Thyroid gland (tissue), 4 donors: ENCODE data around the gene CLTA.

Experiments used
- CTCF ChIP-seq, 6 experiments: fragments of 200-600 bp in 3 of 6; fragments of 450-650 bp in 3 of 6; sonication (generic) in 3 of 6; IDR thresholded peaks; one replicate each; pipeline ENCODE4 v1.5.1; 2016 to 2019; ENCODE audit warnings: antibody characterized with exemption in 6 of 6, mild to moderate bottlenecking in 2 of 6, inconsistent platforms in 1 of 6, moderate library complexity in 1 of 6
- POLR2A ChIP-seq, 2 donors: fragments of 450-650 bp; IDR thresholded peaks; one replicate each; pipeline ENCODE4 v1.6.1; 2017; ENCODE audit warnings: antibody characterized with exemption in 2 of 2, mild to moderate bottlenecking in 2 of 2, moderate library complexity in 1 of 2

GRCh38 chr9:36158122-36158521, 32.6 kb upstream of the CLTA start:
- TF ChIP-seq CTCF (IDR thresholded peaks at IDR 0.05) (no peak), POLR2A (IDR thresholded peaks at IDR 0.05) (no peak)
